Fibroblast of villous mesenchyme (primary cell): ENCODE measurements around the gene TMEM106B. TPM values are rescaled to one million over a fixed set of nuclear protein-coding genes. Genes with fewer than 3 reads are reported as not detected.

Source experiments
- DNase-seq: peaks from one replicate; pipeline ENCODE4 v3.0.0-alpha.2; 2010; ENCODE audit warnings: low read depth
- H3K4me3 ChIP-seq: 2 replicates; pipeline ENCODE4 v1.5.1; 2011; ENCODE audit warnings: low read depth, mild to moderate bottlenecking, low read length
- total RNA-seq: library from RNA; depleted of rRNA; stranded (reverse); fragments of >200 nt; gene quantifications from 2 replicates; pipeline ENCODE4 v1.2.3, GENCODE V29; 2012
- TF ChIP-seq, protein P1 (sequence below): IDR thresholded peaks from 2 replicates; pipeline ENCODE4 v1.5.1; 2012; ENCODE audit warnings: low read depth, mild to moderate bottlenecking, low read length; ENCODE audit not compliant: insufficient read depth

TMEM106B gene
- total RNA-seq, 1 donor: 79.0 TPM

DNA sequence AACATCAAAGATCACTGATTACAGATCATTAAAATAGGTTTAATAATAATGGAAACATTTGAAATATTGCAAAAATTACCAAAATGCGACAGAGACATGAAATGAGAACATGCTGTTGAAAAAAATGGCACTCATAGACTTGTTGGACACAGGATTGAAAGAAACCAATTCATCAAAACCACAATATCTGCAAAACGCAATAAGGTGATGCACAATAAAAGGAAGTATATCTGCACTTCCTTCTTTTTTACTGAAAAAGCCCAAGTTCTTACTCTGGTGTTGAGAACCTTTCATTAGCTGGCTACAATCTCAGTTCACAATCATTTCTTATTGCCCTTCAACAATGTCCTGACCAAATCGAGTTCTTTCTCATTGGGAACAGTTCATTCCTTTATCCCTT is 28.7 kb downstream of the TMEM106B start:
- DNase-seq: no peak
- H3K4me3 ChIP-seq: no peak overlapping the region
- TF ChIP-seq, protein P1, sequence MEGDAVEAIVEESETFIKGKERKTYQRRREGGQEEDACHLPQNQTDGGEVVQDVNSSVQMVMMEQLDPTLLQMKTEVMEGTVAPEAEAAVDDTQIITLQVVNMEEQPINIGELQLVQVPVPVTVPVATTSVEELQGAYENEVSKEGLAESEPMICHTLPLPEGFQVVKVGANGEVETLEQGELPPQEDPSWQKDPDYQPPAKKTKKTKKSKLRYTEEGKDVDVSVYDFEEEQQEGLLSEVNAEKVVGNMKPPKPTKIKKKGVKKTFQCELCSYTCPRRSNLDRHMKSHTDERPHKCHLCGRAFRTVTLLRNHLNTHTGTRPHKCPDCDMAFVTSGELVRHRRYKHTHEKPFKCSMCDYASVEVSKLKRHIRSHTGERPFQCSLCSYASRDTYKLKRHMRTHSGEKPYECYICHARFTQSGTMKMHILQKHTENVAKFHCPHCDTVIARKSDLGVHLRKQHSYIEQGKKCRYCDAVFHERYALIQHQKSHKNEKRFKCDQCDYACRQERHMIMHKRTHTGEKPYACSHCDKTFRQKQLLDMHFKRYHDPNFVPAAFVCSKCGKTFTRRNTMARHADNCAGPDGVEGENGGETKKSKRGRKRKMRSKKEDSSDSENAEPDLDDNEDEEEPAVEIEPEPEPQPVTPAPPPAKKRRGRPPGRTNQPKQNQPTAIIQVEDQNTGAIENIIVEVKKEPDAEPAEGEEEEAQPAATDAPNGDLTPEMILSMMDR: no peak

DNA sequence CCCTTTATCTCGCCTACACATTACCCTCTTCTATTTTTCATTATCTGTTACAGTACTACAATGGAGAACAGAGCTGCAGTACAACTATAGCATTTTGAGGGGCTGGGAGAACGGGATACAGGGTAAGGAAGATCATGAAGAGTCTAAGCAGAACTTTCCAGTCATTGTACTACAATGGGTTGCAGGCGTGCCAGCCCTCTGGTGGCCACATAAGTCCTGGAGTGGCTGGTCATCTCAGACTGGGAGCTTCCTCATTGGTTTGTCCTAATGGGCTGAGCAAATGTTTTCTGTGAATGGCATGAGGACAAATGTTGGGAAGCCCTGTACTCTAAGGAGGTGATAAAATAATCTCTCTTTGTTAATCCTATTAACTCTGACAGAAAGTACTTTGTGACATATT is 33.0 kb downstream of the TMEM106B start:
- no peak overlapping the region for H3K4me3 ChIP-seq
- peak; percentile 24 for DNase-seq
- TF ChIP-seq, protein P1: peak; percentile 61

DNA sequence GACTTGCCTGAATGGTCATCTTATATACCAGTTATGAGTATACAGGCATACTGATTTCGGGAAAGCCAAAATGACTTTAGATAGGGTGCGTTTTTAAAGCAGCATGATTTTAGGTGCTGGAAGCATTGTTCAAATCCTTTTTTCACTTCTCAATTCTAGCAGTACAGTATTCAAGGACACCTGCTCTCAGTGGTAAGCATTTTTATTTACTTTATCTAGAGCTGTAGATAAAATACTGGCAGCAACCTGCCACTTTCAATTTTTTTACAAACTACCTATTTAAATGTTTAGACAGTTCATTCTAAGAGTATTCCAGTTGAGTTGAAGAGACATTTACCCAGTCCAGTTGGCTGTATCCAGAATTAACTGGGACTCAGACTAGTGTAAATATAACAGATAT is 33.6 kb downstream of the TMEM106B start:
- H3K4me3 ChIP-seq: no peak overlapping the region
- TF ChIP-seq, protein P1: no peak
- DNase-seq: no peak

DNA sequence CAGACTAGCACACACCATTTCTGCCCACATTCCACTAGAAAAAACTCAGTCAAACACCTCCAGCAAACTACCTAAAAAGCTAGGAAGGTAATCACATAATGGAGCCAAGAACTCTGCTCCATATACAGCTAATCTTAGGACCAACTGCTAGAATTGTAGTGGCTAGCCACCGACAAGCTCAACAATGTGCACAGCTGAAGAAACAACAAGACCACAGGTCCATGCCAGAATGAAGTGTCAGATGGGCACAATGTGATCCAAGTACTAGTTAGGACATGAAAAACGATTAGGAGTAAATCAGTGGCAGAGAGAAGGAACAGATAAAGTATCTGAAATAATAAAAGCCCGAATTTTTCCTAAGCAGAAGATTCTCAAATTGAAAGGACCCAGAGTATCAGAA is 38.6 kb downstream of the TMEM106B start:
- H3K4me3 ChIP-seq: no peak overlapping the region
- TF ChIP-seq, protein P1: no peak
- no peak for DNase-seq

DNA sequence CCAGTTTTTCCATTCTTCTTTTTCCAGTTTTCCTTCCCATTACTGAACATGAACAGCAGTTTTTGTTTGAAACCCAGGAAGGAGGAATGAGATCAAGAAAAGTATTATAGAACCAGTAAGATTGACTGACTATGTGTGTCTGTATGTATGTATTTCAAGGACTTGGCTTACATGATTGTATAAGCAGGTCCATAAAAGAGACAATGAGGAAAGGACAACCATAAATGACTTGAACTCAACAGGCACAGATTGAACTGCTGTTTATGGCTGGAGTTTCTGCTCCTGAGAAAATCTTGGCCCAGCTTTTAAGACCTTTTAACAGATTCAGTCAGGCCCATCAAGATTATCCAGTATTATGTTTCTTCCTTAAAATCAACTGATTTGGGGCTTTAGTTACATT is 39.1 kb downstream of the TMEM106B start:
- TF ChIP-seq, protein P1: no peak
- DNase-seq: no peak

DNA sequence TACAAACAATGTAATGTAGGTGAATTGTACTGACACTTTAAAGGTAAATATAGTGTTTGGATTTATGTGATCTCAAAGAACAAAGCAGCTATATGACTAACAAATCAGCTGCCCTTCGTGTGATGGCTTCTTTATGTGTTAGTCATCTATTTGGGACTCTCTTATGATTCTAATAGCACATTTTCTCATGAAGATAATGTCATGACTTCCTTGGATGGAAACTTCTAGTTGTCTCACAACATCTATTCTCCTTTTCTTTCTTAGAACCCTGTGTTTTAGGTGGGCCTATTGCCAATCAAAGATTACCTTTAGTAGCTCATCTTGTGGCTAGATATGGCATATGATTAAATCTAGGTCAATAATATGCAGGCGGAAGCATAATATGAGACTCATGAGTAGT is 45.0 kb downstream of the TMEM106B start:
- peak; percentile 25 for DNase-seq
- H3K4me3 ChIP-seq: no peak overlapping the region
- TF ChIP-seq, protein P1: no peak

More for the DNA sequence above, 39.1 kb downstream of the TMEM106B start:
- H3K4me3 ChIP-seq: no peak overlapping the region

DNA sequence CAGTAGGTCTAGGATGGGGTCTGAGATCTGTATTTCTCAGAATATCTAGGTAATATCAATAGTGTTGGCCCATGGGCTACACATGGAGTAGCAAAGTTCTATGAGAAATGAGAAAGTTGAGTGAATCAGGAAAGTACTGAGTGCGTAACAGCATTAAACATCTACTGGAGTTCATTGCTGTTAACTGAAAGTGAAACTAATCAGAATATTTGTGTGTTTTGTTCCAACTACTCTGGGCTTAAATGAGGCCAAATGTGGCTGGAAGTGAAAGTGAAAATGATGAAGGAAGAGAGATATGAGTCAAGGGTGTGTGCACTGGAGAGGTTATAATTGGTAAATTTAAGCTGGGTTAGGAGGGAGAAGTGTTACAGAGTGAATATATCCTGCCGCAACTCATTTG is 46.5 kb downstream of the TMEM106B start:
- H3K4me3 ChIP-seq: no peak overlapping the region
- peak; percentile 80 for DNase-seq
- TF ChIP-seq, protein P1: no peak
